ENCODE results near the gene MRPS2. TPM values are rescaled to one million over a fixed set of nuclear protein-coding genes. Genes with fewer than 3 reads are reported as not detected.

MRPS2 gene
- total RNA-seq, 1 donor from 2014 or later: 41.7 TPM

DNA sequence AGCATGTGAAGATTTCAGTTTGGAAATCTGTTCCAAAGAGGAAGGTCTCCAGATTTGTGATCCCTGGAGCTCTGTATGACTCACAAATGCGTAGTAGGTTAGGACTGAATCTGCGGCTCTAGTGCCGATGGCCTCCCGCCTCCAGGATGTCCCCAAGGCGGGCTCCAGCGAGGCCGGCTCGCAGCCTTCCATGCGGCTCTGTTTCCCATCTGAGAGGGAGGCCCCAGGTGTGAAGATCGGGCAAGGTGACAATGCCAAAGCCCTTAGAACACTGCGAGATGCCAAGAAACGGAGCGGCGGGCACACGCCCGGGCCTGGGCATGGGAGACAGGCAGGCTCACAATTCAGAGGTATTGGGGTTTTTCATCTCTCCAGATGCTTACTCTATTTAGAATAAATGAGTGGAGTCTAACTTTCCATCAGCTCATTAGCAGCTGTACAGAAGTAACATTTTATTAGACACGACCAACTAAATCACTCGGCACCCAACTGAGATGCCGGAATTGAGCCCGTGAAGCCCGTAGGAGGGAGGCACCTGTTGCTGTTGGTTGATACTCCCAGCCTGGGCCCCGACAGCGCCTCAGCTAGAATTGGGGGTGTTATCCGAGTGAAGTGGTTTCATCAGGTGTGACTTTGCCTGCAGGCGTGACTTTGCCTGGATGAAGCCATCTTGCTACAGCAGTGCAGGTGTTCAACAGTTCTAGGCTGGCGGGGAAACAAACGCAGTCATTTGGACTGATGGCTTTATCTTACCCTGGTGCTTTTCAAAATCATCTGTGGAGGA lies 7.4 kb upstream of the MRPS2 start:
- ATAC-seq (ENCODE audit: poor library complexity): no peak
- DNase-seq: no peak
- intact Hi-C loops (cut with DNase I): no loop called here

DNA sequence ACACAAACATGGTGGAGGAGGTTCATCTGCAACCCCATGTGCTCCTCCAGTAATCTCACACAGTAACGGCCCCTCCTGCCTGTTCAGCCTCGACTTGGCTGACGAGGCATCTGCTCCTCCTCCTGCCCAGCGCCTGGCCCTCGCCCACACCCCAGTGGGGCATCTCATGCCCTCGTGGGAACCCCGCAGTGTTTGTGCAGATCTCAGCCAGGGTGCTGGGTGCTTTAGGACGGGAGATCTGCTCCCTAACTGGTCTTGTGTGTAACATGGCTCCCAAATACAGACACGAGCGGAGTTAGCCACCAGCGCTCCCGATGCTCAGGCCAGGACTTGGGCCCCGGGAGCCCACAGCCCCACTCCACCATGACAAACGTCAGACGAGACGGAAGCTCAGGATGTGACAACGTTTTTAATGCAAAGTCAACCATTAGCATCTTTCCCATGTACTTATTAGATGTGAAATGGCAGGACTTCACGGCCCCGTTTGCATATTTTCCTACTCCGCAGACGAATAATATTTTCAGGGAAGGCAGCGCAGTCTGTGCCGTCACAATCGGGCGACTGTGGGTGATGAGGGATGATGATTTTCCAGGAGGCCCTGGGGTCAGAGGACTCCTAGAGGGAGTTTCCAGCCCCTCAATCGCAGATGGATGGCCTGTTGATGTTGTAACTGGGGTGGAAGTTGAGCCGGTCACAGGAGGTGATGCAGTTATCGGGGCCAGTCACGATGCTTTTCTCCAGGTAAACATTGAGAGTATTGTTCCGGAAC lies 5.5 kb upstream of the MRPS2 start:
- DNase-seq: no peak
- intact Hi-C loops (cut with DNase I): no loop called here
- ATAC-seq (ENCODE audit: poor library complexity): no peak

DNA sequence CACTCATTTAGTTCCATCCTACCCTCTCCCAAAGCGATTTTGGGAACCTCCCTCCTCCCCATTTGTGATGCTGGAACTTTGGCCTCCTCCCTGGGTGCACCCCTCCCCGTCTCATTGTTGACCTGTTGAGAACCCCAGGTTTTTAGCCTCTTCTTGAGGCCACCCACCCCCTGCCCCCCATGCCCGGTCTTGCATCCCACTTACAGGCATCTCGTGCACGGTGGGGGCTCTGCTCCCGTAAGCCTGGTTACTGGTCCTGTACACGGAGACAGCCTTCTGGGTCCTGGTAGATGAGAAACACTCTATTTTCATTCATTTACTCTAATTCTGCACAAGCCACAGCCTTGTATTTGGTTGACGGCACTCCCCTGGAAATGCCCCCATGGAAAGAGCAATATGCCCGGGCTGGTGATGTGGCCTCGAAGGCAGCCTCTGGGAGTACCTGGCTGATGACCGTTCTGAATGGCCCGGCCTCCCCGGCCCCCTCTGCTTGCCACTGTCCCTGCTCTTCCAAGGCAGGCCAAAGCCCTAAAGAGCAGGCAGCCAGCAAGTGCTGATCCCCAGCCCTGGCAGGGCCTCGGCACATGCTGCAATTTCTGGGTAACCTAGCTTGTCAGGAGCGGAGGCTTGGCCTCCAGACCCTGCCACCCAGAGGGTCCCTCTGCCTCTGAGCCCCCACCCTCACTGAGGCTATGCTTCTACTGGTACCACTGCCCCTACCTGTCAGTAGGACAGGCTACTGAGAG lies 1.9 kb upstream of the MRPS2 start:
- intact Hi-C loops (cut with DNase I): no loop called here
- ATAC-seq (ENCODE audit: poor library complexity) (no peak), DNase-seq (no peak)

DNA sequence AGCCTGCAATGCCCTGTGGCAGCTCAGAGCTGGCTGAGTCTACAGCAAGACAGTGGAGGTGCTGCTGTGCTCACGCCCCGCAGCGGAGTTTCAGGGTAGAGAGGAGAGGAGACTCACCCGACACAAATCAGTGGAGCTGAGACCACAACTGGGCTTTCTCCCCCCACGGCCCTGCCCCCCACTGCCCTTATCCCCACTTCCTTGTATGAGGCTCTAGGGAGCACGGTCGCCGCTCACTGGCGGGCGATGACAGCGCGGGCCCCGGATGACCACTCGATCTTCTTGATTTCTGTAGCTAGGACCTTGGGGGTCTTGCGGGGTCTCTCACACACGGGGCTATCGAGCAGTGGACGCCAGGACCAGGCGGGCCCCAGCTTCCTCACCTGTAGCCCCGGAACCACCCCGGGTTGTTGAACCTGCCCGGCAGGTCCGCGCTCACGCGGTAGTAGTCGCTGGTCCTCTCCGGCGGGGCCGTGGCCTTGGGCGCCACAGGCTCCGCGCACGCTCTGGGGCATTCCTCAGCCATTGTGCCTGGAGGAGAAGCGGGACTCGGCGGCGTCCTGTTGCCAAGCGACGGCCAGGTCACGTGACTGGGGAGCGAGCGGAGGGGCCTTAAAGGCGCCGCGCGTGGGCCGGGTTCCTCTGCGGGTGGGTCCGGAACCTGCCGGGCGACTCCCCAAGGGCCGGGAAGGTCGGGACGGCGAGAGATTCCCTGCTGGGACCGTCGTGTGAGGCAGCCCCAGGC lies 984 bp upstream of the MRPS2 start:
- intact Hi-C loops (cut with DNase I): no loop called here
- DNase-seq (peak; percentile 98), ATAC-seq (ENCODE audit: poor library complexity) (peak; percentile 94)

DNA sequence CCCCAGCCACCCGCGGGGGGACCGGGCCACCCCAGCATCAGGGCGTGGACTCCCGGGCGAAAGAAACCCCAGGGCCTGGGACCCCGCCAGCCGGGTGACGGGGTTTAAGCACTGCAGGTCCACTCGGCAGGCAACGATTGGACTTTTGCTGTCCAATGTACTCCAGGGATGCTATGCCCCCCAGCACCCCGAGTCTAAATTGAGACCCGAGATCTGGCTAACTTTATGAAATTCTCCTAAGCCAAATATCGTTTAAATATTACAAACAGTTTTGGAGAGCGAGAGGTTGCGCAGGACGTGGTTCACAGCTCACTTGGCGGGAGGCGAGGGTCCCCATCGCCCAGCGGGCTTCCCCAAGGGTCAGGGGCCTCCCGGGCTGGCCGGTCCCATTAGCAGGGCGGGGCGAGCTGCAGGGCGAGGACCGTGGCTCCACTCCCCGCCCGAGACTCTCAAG lies 384 bp upstream of the MRPS2 start:
- intact Hi-C loops (cut with DNase I): no loop called here

DNA sequence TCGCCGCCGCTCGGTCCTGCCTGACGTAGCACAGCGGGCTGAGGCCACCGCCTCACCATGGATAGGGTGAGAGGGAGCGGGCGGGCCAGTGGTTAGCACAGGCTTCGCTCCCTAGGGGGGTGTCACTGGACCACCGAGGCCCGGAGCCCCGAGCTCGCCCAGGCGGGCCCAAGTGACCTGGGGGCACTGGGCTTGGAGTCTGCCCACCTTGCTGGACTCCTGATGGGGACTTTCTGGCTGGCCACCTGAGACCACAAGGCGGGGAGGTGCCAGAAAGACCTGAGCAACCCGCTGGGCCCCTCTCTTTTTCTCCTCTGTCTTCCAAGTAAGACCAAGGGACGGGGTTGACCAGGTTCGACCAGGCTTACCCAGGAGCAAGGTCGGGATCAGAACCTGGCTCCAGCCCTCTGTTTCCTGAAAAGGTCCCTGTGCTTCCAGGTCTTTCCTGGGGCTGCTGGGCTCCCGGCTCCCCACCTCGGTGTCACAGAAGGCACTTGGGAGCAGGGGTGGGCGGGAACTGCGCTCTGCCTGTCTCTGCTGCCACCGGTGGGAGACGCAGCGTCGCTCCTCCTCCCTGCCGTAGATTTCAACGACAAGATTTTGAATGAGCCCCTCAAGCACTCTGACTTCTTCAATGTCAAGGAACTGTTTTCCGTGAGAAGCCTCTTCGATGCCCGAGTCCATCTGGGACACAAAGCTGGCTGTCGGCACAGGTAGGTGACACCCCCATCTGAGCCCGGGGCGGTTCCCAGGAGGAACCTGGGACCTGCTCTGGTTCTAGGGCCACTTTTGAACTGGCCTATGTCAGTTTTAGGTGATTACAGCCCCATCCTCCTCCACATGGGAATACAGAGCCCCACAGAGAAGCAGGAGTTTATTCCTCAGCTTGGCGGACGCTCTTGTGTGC lies 1.0 kb downstream of the MRPS2 start:
- intact Hi-C loops (cut with DNase I): no loop called here
- DNase-seq (peak; percentile 35), ATAC-seq (ENCODE audit: poor library complexity) (no peak)

More for the DNA sequence above, 384 bp upstream of the MRPS2 start:
- ATAC-seq (ENCODE audit: poor library complexity) (peak; percentile 29), DNase-seq (no peak)

DNA sequence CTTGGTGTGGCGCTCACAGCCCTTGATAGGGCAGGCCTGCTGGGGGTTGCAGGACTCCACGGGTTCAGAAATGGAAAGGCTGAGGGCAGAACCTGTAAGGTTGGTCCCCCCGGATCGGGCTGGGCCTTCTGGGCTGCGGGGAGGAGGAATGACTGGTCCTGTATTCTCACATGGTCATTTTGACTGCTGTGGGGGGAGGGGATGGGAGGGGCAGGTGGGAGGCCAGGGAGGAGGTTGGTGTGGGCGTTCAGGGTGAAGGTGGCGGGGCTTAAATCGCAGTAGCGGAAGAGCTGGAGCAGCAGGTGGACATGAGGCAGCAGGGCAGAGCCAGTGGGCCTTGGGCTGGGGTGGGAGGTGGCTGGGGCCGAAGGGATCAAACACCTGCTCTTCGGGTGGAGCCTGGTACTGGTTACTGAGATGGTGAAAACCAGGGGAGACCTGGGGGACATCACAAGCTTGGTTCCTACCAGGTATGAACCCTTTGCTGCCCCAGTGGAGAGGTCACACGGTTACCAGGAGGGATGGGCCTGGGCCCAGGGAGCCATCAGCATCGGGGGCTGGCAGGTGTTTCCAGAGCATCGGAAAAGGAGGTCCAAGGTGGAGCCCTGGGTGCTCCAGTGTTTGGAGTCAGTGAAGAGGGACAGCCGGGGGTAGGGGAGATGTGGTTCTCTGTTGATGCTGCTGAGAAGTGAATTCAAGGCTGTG lies 1.8 kb downstream of the MRPS2 start:
- intact Hi-C loops (cut with DNase I): no loop called here
- DNase-seq (no peak), ATAC-seq (ENCODE audit: poor library complexity) (no peak)

DNA sequence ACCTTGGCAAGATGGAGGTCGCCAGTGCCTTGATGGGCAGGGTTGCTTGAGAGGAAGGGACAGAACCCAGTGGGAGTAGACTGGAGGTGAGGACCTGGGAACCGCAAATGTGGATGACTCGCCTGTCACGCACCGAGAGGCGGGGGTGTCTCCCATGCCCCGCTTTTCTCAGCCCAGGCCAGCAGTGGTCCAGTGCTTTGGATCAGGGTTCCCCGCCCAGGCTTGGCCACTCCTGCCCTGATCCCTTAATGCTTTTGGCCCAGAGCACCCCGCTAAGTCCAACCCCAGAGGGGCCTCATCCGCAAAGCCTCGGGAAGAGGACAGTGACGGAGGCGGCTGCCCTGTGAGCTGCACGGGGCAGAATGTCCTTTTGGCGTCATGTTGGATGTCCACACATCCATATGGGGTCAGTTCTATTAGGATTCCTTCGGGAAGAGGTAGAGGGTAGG lies 2.4 kb downstream of the MRPS2 start:
- DNase-seq: no peak
- intact Hi-C loops (cut with DNase I): no loop called here

DNA sequence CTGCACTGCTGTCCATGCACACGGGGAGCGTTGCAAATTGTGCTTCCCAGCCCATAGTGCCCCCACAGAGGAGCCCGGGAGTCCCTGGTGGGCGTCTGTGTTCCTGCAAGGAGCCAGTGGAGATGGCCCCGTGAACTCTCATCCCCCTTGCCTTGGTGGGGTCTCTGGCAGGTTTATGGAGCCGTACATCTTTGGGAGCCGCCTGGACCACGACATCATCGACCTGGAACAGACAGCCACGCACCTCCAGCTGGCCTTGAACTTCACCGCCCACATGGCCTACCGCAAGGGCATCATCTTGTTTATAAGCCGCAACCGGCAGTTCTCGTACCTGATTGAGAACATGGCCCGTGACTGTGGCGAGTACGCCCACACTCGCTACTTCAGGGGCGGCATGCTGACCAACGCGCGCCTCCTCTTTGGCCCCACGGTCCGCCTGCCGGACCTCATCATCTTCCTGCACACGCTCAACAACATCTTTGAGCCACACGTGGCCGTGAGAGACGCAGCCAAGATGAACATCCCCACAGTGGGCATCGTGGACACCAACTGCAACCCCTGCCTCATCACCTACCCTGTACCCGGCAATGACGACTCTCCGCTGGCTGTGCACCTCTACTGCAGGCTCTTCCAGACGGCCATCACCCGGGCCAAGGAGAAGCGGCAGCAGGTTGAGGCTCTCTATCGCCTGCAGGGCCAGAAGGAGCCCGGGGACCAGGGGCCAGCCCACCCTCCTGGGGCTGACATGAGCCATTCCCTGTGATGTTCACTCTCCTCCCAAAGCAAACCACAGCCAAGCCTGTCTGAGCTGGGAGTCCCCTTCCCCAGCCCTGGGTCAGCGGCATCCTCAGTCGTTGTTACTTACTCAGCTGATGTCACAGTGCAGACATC lies 3.1 kb downstream of the MRPS2 start:
- intact Hi-C loops (cut with DNase I): no loop called here
- ATAC-seq (ENCODE audit: poor library complexity) (no peak), DNase-seq (no peak)

More for the DNA sequence above, 2.4 kb downstream of the MRPS2 start:
- no peak for ATAC-seq (ENCODE audit: poor library complexity)

DNA sequence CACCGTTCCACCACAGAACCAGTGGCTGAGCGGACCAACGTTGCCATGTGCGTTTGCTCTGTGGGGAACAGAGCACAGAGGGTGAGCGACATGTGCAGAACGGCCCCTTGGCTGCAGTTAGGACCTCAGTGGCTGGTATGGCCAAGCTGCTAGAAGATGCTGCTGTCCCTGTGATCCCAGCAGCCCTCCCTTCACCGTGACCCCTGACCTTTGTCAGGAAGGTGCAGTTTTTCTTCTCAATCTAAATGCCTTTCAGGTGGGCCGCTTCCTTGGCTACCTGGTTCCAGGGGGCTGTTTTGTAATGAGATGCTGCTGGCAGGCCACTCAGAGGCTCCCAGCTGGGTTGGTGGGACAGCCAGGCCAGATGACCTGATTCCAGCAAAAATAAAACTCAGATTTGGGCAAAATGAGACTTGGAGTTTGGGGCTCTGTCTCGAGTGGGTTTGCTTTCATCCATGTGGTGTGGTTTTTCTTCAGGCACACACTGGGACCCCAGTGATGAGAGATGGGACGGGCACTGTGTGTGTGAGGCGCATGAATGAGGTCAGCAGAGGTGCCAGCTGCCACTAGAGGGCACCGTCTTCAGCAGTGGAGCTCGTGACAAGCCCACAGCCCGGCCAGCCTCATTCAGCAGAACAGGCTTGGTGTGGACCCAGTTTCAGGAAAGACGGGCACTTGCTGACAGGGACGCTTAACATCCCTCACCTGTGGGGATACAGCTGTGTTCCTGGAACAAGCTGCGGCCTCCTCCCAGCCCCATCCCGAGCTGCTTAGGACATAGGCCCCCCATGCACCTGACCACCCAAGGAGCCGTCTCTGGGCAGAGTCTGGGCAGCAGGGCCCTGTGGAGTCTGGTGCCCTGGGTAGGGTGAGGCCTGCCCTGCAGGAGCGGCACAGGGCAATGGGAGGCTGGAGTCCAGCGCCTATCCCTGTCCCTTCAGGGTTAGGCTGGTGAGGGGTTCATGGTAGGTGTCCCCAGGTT lies 4.1 kb downstream of the MRPS2 start:
- DNase-seq: peak; percentile 79
- intact Hi-C loops (cut with DNase I): no loop called here

DNA sequence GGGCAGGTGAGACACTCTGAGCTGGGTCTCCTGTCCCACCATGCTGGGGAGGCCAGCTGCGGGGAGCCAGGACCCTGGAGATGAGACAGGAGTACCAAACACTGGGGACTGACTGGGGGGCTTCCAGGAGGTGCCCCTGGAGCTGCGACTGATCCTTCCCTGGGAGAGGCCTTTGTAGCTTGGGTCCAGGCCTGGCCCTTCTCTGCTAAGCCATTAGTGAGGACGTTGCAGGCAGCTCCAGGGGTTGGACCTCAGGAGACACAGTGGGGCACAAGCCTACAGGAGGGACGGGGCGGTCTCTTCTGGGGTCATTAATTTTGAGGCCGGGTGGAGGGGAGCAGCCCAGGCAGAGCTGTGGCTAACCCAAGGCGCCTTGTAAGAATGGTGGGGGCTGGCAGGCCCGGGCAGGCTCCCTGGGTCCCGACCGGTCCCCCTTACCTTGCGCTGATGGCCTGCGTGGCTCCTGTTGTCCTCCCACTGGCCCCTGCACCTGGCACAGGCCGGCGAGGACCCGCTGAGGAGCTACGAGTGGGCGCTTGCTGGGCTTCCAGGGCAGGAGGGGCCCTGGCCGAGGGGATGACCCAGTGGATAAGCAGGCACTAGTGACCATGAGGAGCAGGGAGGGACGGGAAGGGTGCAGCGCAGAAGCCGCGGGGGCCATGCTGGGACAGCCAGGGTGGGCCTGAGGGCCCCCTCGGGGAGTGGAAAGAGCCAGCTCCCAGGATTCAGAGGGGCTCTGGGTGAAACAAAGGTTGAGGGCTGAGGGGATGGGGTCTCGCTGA lies 5.1 kb downstream of the MRPS2 start:
- intact Hi-C loops (cut with DNase I): no loop called here
- no peak for ATAC-seq (ENCODE audit: poor library complexity)
- DNase-seq: no peak

More for the DNA sequence above, 4.1 kb downstream of the MRPS2 start:
- ATAC-seq (ENCODE audit: poor library complexity): no peak

DNA sequence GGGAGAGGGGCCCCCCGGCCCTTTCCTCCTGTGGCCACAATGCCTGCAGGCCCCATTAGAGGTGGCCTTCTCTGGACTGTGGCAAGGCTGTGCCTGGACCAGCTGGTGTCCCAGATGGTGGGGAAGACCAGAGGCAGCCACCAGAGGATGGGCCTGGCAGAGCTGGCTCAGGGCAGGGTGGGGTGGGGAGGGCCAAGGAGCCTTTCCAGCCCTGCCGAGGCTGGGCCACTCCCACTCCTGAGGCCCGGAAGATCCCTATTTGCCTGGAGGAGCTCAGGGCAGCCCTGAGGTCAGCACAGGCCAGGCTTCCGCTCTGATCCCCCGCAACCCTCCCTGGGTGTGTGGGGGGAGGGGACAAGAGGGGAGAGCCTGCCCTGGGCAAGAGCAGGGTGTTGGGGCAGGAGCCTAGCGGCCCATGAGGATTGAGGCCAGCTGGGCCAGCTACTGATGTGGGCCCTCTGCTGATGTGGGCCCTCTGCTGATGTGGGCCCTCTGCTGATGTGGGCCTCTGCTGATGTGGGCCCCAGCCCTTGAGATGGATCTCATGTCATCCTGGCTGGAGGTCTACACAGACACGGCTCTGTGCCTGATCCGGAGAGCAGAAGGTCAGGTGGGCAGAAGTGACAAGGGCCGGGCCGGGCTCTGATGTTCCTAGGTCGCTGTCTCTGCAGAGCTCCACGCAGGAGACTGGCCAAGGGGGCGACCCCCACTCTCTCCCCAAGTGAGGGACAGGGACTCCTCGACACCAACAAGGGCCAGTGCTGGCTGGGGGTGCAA lies 6.0 kb downstream of the MRPS2 start:
- intact Hi-C loops (cut with DNase I): no loop called here
- no peak for ATAC-seq (ENCODE audit: poor library complexity)
- no peak for DNase-seq
